Gastrocnemius medialis (tissue), 4 donors: Measurements from ENCODE around the gene FAT4.

ENCODE experiments used
- POLR2A ChIP-seq, 2 donors: fragments of 450-650 bp; IDR thresholded peaks; one replicate each; pipeline ENCODE4 v1.6.1; 2017; ENCODE audit warnings: antibody characterized with exemption in 2 of 2, mild to moderate bottlenecking in 2 of 2, moderate library complexity in 2 of 2
- TF ChIP-seq, protein P1 (sequence below), 5 experiments: fragments of 450-650 bp in 3 of 5; fragments of 200-600 bp in 2 of 5; sonication (generic) in 2 of 5; IDR thresholded peaks in 4 of 5; conservative IDR thresholded peaks in 1 of 5; 1 replicate in 4 of 5; 2 replicates in 1 of 5; pipeline ENCODE4 v1.5.1; 2016 to 2019; ENCODE audit warnings: antibody characterized with exemption in 5 of 5, mild to moderate bottlenecking in 3 of 5, moderate library complexity in 3 of 5

DNA sequence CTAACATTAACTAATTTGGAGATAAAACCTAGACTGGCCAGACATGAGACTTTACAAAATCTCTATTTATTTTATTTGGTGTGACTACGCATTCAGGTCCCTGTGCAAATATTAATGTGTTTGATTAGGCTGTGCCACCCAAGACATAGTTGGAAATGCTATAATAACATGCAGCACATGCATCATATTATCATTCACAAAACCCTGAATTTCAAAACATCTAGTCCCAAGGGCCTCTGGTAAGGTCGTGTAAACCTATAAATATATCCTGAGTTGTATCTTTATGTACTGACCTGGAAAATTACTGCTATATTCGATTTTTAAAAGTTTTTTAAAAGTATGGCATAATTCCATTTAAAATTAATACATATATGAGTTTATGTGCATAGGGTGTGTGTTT lies 47.1 kb upstream of the FAT4 start:
- TF ChIP-seq, protein P1, sequence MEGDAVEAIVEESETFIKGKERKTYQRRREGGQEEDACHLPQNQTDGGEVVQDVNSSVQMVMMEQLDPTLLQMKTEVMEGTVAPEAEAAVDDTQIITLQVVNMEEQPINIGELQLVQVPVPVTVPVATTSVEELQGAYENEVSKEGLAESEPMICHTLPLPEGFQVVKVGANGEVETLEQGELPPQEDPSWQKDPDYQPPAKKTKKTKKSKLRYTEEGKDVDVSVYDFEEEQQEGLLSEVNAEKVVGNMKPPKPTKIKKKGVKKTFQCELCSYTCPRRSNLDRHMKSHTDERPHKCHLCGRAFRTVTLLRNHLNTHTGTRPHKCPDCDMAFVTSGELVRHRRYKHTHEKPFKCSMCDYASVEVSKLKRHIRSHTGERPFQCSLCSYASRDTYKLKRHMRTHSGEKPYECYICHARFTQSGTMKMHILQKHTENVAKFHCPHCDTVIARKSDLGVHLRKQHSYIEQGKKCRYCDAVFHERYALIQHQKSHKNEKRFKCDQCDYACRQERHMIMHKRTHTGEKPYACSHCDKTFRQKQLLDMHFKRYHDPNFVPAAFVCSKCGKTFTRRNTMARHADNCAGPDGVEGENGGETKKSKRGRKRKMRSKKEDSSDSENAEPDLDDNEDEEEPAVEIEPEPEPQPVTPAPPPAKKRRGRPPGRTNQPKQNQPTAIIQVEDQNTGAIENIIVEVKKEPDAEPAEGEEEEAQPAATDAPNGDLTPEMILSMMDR (IDR thresholded peaks at IDR 0.05 in 4 of 5, conservative IDR thresholded peaks at IDR 0.05 in 1 of 5) = no peak
- no peak for TF ChIP-seq POLR2A (IDR thresholded peaks at IDR 0.05)
